NCI-H2107 treated with DMSO at 0.1 percent for 48 hours (cell line): Measurements from ENCODE around the gene FLT3.
"Not testable (repeated sequence)": the region's sequence is repeated elsewhere in the genome, so short reads cannot be mapped to it uniquely, and the experiment has no call there.

Experiments
- DNase-seq: peaks from one replicate; lab custom pipeline; 2025; ENCODE audit not compliant: unreplicated experiment; lab: John Stamatoyannopoulos, UW

Gene FLT3

DNA sequence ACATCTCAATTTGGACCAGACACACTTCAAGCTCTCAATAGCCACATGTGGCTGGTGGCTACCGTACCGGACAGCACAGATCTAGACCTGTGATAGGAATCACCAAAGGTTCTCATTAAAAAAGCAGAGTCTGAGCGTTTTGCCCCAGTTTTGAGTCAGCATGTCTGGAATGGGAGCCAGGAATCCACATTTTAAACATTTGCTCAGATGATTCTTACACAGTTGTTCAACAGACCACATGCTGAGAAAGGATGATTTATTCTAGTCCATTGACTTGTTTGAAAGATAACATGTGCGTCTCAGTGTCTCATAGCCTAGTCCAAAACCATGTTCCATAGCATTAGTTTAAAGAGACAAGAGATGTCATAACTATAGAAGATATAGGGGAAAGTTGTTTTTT, 53.4 kb downstream of the FLT3 start:
- no peak for DNase-seq

DNA sequence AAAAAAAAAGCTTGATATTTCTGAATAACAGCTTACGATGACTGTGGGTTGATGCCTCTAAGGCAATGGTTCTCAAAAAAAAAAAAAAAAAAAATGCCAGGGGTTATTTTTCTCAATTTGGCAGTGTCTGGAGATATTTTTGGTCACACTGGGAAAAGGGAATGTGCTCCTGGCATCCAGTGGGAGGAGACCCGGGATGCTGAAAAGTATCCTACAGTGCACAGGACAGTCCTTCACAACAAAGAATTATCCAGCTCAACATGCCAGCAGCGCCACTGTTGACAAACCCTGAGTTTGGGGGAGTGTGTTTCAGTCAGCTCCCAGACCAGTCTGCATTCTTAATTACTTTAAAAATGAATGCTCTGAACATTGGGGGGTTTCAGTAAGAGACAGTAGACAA, 54.5 kb downstream of the FLT3 start:
- DNase-seq: no peak

DNA sequence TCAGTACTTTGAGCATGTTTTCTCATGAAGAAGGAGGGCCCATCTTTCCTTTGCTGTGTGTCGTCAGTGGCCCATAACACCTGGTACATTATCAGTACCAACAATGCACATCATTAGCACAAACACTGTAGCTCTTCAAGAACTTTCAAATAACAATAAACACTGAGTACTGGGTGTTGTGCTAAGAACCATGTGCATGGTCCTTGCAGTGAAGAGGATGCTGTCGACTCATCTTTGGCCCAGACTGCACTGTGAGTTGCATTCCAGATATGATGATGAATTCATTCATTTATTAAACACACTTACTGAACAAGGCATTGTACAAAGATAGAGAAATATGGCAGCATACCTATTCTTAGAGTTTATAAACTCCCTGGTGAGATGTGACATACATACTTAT, 55.8 kb downstream of the FLT3 start:
- DNase-seq: no peak

DNA sequence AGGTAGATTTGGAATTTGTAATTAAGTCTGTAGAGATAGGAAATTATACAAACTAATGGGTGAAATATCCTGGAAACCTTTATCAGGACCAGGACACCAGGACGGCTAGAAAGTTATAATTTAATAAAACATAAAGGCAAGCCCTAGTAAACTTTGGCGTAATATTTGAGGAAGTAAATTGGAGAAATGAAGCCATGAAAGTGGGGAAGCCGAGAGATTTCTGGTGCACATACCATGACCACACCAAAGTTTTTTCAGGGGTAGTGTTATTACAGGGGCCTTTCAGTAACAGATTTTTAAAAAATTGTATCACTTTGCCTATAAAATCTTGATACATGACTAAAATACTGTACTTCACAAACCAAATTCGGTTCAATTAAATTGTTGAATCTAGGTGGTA, 57.2 kb downstream of the FLT3 start:
- no peak for DNase-seq

DNA sequence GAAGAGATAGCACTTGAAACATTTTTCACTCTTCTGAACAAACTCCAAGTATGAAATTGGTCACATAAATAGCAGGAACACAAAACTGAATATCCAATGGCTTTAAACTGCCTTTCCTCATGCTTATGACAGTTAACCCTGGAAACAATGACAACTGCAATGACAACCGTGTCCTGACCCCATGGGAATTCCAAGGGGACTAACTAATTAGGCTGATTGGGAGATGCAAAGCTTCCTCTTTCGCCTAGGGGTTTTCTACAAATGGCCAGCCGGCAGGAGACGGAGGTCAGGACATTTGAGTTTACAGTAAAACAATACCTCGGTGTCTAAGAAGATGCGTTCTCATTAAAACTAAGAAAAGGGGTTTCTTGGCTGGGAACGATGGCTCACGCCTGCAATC, 58.9 kb downstream of the FLT3 start:
- no peak for DNase-seq

DNA sequence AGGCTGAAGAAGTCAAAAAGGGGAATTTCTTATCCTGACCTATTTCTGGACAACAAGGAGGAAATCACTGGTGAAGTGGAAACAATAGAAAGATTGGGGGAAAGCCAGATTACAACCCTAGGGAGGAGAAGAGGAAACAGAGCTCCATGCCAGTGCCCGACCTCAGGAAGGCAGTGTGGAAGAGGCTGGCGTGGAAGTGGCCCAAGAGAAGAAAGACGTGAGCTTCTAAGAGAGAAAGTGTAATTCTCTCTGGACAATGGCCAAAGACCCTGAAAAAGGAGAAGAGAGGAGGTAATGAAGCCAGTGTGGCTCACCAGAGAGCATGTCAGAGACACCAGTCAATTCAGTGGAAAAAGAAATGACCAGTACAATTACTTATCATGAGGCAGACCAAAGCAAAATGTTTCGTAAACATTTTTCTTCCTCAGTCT, 59.3 kb downstream of the FLT3 start:
- DNase-seq: no peak

DNA sequence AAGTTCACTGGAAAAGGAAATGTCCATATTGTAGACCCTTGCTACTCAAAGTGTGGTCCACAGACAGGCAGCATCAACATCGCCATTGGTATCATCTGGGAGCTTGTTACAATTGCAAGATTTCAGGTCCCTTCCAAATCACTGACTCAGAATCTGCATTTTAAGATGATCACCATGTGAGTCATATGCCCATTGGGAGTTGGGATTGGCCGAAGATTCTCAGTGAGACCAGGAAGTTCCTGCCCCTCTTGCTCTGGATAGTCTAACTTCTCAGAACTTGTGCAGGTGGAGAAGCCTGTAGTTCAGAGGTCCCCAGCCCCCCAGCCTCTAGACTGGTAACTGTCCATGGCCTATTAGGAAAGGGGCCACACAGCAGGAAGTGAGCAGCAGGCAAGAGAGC, 63.0 kb downstream of the FLT3 start:
- DNase-seq: no peak

DNA sequence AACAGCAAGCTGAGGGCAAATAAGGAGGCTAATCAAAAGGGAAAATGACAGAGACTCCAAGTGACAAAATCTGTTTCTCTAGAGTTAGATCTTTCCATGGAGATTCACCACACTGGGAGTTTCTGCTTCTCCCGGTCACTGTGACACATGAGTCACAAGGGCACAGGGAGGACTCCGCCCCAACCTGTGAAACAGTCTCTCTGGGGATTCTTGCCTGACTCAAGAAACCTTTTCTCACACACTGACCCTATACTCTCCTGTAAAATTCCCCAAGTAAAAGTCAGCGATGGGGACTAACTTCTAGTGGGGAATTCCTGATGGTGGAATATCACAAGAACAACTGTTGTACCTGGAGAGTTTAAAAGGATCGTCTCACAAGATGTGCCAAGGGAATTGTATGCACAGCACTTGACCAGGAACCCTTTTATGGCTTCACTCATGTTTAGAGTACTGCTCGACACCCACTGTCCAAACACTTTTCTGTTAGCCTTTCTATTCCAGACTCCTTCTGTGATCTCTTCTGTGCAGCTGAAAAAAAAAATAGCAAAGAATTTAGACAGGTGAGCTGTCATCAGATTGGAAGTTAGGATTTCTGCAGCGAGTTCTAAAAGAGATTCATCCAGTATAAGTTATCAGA, 65.1 kb downstream of the FLT3 start:
- no peak for DNase-seq

DNA sequence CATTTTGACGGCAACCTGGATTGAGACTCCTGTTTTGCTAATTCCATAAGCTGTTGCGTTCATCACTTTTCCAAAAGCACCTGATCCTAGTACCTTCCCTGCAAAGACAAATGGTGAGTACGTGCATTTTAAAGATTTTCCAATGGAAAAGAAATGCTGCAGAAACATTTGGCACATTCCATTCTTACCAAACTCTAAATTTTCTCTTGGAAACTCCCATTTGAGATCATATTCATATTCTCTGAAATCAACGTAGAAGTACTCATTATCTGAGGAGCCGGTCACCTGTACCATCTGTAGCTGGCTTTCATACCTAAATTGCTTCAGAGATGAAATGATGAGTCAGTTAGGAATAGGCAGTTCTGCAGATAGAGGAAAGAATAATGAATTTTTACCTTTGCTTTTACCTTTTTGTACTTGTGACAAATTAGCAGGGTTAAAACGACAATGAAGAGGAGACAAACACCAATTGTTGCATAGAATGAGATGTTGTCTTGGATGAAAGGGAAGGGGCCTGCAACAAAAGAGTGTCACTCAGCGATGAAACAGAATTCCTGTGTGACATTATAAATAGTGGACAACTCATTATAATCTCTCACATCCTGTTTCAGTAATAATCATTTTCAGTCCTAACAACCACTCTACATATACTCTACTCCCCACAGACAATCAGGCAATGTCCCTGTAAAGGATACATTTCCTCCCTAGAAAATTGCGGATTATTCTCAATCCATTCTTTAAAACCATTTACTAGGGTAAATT, 66.3 kb downstream of the FLT3 start:
- DNase-seq: no peak

DNA sequence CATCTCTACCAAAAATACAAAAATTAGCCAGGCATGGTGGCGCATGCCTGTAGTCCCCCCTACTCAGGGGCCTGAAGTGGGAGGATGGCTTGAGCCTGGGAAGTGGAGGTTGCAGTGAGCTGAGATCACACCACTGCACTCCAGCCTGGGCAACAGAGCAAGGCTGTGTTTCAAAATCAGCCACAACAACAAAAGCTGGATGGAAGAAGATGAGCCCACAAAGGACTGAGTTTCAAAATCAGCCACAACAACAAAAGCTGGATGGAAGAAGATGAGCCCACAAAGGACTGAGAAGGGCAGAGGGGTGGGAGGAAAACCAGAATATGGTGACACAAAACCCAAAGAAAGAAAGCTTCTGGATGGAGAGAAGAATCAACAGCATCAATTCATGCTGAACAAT, 67.9 kb downstream of the FLT3 start:
- not testable (repeated sequence) for DNase-seq

DNA sequence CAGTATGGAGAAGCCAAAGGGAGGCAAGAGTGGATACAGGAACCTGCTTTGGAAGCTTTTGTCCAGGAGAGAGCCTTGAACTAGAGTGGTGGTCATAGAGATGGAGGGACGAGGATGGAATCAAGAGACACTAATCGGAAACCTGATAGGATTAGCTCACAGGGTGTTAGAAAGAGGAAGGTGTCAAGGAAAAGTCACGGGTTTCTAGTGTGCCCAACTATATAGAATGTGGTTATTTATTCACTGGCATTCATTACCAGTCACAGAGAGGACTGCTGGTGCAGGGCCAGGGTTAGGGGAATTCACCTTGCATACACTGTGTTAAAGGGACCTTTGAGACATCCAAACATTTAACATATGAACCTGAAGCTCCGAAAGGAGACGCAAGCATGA, 68.5 kb downstream of the FLT3 start:
- no peak for DNase-seq

DNA sequence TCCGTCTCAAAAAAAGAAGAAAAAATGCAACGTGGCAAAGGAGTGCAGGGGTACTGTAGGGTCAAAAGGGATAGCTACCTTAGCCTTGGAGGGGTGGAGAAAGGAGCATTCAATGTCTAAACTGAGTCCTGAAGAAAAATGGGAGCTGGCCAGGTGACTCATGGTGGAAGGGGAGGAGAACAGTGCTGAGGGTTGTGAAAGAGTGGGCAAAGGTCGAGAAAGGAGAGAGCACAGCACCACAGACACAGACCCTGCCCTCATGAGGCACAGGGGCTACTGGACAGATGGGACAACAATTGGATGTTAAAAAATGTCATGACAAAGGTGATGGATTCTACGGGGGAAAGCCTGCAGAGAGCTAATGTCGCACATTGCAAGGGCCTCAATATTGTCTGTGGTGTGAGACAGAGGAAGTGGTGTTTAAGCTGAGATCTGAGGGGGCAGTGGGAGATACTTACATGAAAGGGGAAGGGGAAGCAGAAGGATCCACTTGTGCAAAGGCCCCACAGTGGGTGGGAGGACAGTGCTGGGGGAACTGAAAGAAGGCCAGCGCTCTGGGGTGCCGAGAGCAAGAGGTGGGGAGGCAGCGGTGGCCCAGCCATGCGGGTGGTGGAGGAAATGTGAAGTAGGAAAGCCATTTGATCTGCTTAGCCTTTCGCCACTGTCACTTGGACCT, 69.0 kb downstream of the FLT3 start:
- DNase-seq: no peak

DNA sequence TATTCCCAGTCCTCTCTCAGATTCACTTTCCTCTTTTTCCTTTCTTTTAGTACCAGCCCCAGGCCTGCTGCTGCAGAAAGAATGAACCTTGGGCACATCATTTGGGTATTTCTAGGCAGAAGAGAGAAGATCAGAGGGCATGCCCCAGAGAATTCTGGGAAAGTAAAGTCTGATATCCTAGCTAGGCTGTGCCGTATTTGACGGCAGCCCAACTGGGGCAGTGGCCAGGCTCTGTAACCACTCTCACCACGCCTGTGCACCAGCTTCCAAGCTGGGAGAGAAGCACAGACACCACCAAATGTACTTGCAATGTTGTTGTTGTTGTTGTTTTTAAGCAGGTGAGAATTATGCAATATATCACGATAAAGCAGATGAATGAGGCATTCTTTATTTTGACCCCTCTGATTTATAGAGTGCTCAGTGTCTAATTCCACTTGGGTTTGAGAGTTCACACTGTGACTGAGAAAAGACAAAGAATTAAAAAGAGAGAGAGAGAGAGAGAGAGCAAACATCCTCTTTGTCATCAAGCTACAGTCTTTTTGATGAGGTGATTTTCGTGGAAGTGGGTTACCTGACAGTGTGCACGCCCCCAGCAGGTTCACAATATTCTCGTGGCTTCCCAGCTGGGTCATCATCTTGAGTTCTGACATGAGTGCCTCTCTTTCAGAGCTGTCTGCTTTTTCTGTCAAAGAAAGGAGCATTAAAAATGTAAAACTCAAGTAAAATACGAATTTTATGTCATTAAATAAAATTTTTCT, 72.6 kb downstream of the FLT3 start:
- no peak for DNase-seq

DNA sequence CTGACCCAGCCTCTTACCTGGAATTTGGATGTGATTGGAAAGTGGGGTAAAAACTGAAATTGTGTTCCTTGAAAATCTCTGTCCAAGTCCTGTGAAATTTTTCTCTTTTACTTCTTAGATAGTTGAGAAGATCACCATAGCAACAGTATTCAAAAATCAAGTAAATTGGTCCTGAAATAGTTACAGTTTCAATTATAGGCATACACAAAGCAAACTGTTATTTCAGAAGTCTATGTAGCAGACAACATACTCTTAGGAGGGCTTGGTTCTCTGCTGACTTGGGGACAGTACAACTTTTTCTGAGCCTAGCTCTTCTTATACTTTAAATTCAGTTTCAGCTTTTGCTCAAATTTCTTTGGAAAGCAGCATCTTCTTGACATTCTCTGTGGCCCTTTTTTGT, 73.3 kb downstream of the FLT3 start:
- no peak for DNase-seq

DNA sequence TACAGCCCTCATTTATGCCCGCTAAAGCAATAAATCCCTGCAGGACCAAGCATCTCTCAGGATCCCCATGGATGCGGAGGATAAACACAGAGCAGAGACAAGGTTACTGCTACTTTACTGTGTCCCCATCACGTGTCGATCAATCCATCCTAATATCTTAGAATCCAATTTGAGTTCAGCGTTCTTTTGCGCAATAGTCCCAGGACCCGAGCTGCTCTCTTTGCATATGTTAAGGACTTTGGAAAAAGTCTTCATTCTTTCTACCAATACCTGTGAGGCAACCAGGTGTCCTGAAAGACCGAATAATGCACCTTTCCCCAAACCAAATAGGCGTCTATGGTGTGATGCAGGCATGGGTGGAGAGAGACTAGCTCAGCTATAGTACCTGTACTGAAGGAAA, 73.9 kb downstream of the FLT3 start:
- no peak for DNase-seq

DNA sequence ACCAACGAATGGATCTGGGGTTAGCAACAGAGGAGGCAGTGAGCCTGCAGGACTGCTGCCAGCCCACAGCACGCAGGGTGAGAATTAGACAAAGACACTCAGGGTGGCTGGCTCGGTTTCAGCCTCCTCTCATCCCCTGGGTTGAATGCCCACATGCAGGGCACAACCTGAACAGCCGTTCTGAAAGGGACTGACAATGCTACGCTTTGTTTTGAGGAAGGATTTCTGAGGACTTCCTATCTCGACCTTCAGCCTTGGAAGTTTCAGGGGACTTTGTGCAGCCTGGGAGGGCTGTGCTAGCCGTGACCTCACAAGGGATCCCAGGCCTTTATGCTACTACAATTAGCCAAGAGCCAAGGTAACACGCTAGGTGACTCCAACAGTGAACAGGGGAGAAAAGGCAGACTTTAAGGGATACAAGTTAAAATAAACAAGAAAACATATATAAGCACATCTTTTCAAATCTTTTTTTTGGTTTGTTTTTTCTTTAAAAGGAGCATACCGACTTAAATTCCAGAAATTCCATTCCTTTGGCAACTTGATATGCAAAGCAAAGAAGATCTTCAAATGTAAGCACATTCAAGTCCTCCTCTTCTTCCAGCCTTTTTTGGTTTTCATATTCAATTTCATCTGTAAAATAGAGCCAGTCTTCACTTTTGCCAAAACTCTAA, 77.4 kb downstream of the FLT3 start:
- DNase-seq: no peak

DNA sequence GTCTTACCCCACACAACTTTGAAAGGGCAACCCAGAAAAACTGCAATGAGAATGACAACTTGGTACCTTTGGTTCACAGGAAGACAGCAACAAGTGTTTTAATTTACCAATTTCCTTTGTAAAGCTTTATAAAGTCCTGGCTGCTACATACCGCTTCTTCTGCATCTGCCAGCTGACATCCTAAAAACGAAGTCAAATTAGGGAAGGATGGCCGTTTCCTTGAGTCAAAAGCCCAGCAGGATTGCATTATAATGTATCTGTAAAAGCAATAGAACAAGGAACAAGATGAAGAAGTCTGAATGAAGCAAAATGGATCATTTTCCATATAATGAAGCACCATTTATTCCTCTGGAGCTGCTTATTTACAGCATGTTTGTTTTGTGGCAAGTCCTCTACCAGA, 86.1 kb downstream of the FLT3 start:
- DNase-seq: no peak

DNA sequence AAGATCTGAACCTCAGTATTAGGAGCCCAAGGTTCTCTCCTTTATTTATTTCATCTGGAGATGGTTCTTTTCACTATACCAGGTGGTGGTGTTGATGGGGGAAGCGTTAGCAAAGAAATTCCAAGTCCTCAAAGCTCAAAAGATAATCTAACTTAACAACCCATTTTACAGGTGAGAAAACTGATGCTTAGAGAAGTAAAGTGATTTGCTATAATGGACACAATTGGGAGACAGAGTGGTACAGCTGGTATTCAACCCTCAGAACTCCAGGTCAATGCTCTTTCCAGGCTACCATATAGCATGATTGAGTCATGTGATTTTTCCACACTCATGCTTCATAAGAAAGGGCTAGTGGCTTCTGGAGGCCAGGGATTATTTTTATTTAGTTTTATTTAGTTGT, 86.9 kb downstream of the FLT3 start:
- DNase-seq: no peak

DNA sequence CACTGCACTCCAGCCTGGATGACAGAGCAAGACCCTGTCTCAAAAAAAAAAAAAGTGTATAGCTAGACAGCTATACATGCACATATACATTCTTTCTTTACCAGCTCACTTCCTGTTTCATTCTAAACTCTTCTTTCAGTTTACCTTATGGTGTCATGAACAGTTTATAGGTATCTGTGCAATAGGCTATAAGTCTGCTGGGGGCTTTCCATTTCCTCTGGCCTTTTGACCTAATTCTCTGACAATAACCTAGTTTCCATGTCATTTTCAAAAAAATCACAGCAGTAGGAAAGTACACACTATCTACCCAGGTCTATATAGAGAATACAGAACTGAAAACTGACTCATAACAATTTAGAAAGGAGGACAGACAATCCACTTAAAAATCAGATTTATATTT, 87.5 kb downstream of the FLT3 start:
- DNase-seq: no peak

DNA sequence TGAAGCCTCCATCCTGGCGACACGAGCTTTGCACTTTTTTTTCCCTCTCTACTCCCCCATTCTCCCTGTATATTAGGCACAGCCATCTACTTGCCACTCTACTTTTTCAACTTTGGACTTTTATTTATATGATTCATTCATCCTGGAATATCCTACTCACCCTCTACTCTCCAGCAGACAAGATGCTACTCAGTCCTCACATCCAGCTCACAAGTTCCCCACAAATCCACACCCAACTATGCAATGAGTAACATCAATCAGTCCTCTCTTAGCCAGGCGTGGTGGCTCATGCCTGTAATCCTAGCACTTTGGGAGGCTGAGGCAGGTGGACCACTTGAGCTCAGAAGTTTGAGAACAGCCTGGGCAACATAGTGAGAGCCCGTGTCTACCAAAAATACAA, 88.0 kb downstream of the FLT3 start:
- DNase-seq: no peak

DNA sequence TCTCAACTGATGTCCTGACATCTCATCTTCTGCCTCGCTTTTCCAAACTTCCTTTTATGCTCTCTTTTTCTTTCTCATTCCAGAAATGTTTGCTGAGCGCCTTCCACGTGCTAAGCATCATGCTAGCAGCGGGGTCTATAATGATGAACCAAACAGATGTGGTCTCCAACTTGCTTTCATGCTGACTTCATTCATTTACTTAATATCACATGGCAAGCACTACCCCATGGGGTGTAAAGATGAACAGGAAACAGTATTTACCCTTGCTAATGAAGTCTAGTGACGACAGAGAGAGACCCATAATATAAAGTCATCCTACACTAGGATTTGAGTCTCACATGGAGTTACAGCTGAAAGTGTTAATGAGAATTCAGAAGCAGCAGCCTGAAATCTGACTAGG, 90.3 kb downstream of the FLT3 start:
- DNase-seq: no peak
